ENCODE measurements around the gene HELZ.

DNA sequence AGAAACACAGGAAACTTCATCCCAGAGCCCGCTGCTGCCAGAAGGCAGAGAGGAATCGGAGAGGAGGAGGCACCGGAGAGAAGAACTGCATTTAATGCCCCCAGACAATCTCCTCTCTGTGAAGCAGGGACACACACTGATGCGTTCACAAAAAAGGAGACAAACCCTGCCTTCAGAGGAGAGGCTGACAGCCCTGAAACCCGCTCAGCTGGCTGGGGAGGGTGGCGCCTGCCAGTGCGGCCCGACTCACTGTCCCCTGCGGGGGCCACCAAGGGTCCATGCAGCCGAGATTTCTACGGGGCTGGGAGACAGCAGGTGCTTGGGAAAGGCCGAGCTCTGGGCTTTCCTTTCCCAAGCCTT, 222.6 kb downstream of the HELZ start:
- TF ChIP-seq EZH2 (IDR thresholded peaks at IDR 0.05; ENCODE audit: insufficient read depth, poor library complexity, severe bottlenecking) (no peak), EZH2phosphoT487 (IDR thresholded peaks at IDR 0.05; ENCODE audit: insufficient read depth, low read depth) (no peak)
